K562 (cell line): ENCODE data around the gene GASK1A. TPM values are rescaled to one million over a fixed set of nuclear protein-coding genes. Genes with fewer than 3 reads are reported as not detected.

ENCODE experiments used
- ATAC-seq: fragments of 200-7000 bp; cut with Tn5 transposase; 3 replicates; pipeline ENCODE4 v1.9.1; 2020; ENCODE audit warnings: moderate library complexity
- BruUV-seq: library from RNA; stranded (reverse); fragments of 400-500 nt; replicated peaks from 2 replicates; lab custom pipeline; 2021; lab: Mats Ljungman, UMichigan
- CTCF ChIA-PET: fragments of 300-600 bp; formaldehyde crosslinking; extraction: SDS; loops from one replicate; lab custom pipeline; 2021; ENCODE audit warnings: low intra/inter-chr PET ratio; lab: Yijun Ruan, JAX
- POLR2A ChIA-PET: fragments of 300-600, 350-650 bp; sonication (Branson Sonifier 250); formaldehyde crosslinking; extraction: SDS; loops from one replicate; lab custom pipeline; 2021; ENCODE audit warnings: antibody characterized with exemption, inconsistent platforms; lab: Yijun Ruan, JAX
- DNase-seq, 4 experiments: peaks; one replicate each; pipeline versions ENCODE4 v3.0.0 to v3.0.0-alpha.2; 2011 to 2018; ENCODE audit warnings: low spot score in 3 of 4, mixed read lengths in 3 of 4; ENCODE audit errors: extremely low read depth in 1 of 4
- FAIRE-seq: peaks from 2 replicates; lab custom pipeline; 2011; peaks lifted over from hg19 to GRCh38; lab: Jason Lieb, UNC
- H2AFZ ChIP-seq: 2 replicates; pipeline ENCODE4 v1.6.0; 2011; ENCODE audit warnings: low read depth, low read length, control low read depth, inconsistent platforms
- H3K27ac ChIP-seq: fragments of 200-600 bp; 3 replicates; pipeline ENCODE4 v1.8.0; 2011; ENCODE audit warnings: low read depth, mild to moderate bottlenecking, control low read depth, inconsistent platforms, low read length, moderate library complexity, mixed read lengths; ENCODE audit errors: extremely low read depth
- H3K27me3 ChIP-seq, 2 experiments: fragments of 300-600 bp in 1 of 2; 2 replicates in 1 of 2; 3 replicates in 1 of 2; pipeline versions ENCODE4 v1.6.0 to v1.8.0; 2011; ENCODE audit warnings: inconsistent platforms in 2 of 2, low read length in 2 of 2, mild to moderate bottlenecking in 1 of 2, mixed read lengths in 1 of 2, moderate library complexity in 1 of 2; ENCODE audit not compliant: control insufficient read depth in 2 of 2, insufficient read depth in 2 of 2
- H3K36me3 ChIP-seq: fragments of 300-600 bp; 3 replicates; pipeline ENCODE4 v1.8.0; 2011; ENCODE audit warnings: mild to moderate bottlenecking, low read length, inconsistent platforms; ENCODE audit not compliant: control insufficient read depth, insufficient read depth
- H3K4me1 ChIP-seq, 2 experiments: fragments of 200-600 bp in 1 of 2; replicated peaks in 1 of 2; 2 replicates in 1 of 2; 3 replicates in 1 of 2; pipeline versions ENCODE4 v1.5.1 to v1.8.0; 2011; ENCODE audit warnings: inconsistent platforms in 2 of 2, low read length in 2 of 2, mild to moderate bottlenecking in 1 of 2, mixed read lengths in 1 of 2, moderate library complexity in 1 of 2; ENCODE audit not compliant: control insufficient read depth in 2 of 2, insufficient read depth in 2 of 2
- H3K4me2 ChIP-seq: 2 replicates; pipeline ENCODE4 v1.6.1; 2011; ENCODE audit warnings: low read length, control low read depth, inconsistent platforms, mixed read lengths; ENCODE audit not compliant: insufficient read depth
- H3K4me3 ChIP-seq: fragments of 200-600 bp; sonication (generic), shearing (Covaris generic); 2 replicates; pipeline ENCODE4 v1.5.1; 2016; ENCODE audit warnings: control low read depth, inconsistent platforms
- H3K79me2 ChIP-seq: fragments of 200-600 bp; 3 replicates; pipeline ENCODE4 v1.8.0; 2011; ENCODE audit warnings: low read length, inconsistent platforms; ENCODE audit not compliant: control insufficient read depth, insufficient read depth
- H3K9ac ChIP-seq, 2 experiments: 2 replicates each; pipeline versions ENCODE4 v1.6.0 to v1.6.1; 2011; ENCODE audit warnings: low read depth in 2 of 2, low read length in 2 of 2, control low read depth in 1 of 2, inconsistent platforms in 1 of 2, mild to moderate bottlenecking in 1 of 2, mixed read lengths in 1 of 2; ENCODE audit not compliant: insufficient read depth in 1 of 2
- H3K9me1 ChIP-seq: one replicate; pipeline ENCODE4 v1.6.0; 2011; ENCODE audit warnings: inconsistent platforms, mild to moderate bottlenecking, low read length, moderate library complexity; ENCODE audit not compliant: control insufficient read depth, insufficient read depth
- H3K9me3 ChIP-seq: replicated peaks from 2 replicates; pipeline ENCODE4 v1.5.1; 2011; ENCODE audit warnings: low read depth, low read length, inconsistent platforms; ENCODE audit not compliant: control insufficient read depth, insufficient read depth
- H4K20me1 ChIP-seq: replicated peaks from 2 replicates; pipeline ENCODE4 v1.6.1; 2011; ENCODE audit warnings: low read length, inconsistent platforms, mixed read lengths; ENCODE audit not compliant: control insufficient read depth, insufficient read depth
- E2F3 ChIP-seq: fragments of 250-450 bp; sonication (Bioruptor Pico); IDR thresholded peaks from 2 replicates; pipeline ENCODE4 v1.4.0; 2020; ENCODE audit warnings: mild to moderate bottlenecking
- FOS ChIP-seq: IDR thresholded peaks from 3 replicates; pipeline ENCODE4 v1.6.1; 2011; ENCODE audit not compliant: insufficient read length; ENCODE audit errors: extremely low read depth
- SAFB2 ChIP-seq: fragments of 200-400 bp; formaldehyde crosslinking; IDR thresholded peaks from 2 replicates; pipeline ENCODE4 v1.6.1; 2018; ENCODE audit warnings: borderline replicate concordance, low read length, low read depth, moderate library complexity; ENCODE audit not compliant: severe bottlenecking
- TCF7 ChIP-seq: sonication (generic); IDR thresholded peaks from 2 replicates; pipeline ENCODE4 v1.6.1; 2016; ENCODE audit warnings: antibody characterized with exemption, borderline replicate concordance
- YY1 ChIP-seq, 3 experiments: IDR thresholded peaks; 2 replicates each; pipeline ENCODE4 v1.6.1; 2011; ENCODE audit warnings: low read length in 2 of 3, mild to moderate bottlenecking in 2 of 3, moderate library complexity in 2 of 3, borderline replicate concordance in 1 of 3, control low read depth in 1 of 3, low read depth in 1 of 3; ENCODE audit not compliant: insufficient read depth in 3 of 3, insufficient replicate concordance in 2 of 3, control insufficient read depth in 1 of 3, insufficient read length in 1 of 3; ENCODE audit errors: extremely low read depth in 1 of 3
- ZNF695 ChIP-seq: fragments of 450-650 bp; formaldehyde crosslinking; IDR thresholded peaks from 2 replicates; pipeline ENCODE4 v1.4.0; 2020; ENCODE audit warnings: mild to moderate bottlenecking, moderate library complexity
- WGBS: fragments of 100-300 bp; shearing (Covaris generic); methylation state at CpG from one replicate; pipeline ENCODE4 v1.1.6; 2016; ENCODE audit warnings: low coverage, mixed read lengths; ENCODE audit not compliant: insufficient coverage; ENCODE audit errors: missing lambda C conversion rate; 5-methylcytosine and 5-hydroxymethylcytosine counted together
- in situ Hi-C: fragments of 300-500 bp; cut with MboI; formaldehyde crosslinking; loops from 4 replicates; pipeline ENCODE4 v1.15.0; 2018; ENCODE audit warnings: inconsistent platforms, mixed read lengths
- intact Hi-C: fragments of 100-400 bp; cut with micrococcal nuclease; formaldehyde crosslinking; loops from 2 replicates; pipeline ENCODE4 v1.14.2; 2022
- polyA plus RNA-seq, 8 experiments: library from polyadenylated mRNA; depleted of rRNA in 4 of 8; stranded (reverse) in 5 of 8; unstranded in 3 of 8; fragments of >200 nt; fragmentation: Nextera tagmentation in 2 of 8; fragmentation: Illumina TruSeq in 1 of 8; extraction: Ambion mirVana in 2 of 8; extraction: Trizol in 1 of 8; gene quantifications; 2 replicates each; pipeline versions ENCODE4 v1.2.1 to v1.2.3, GENCODE V29; 2011 to 2014; ENCODE audit warnings: inconsistent platforms in 1 of 8, missing spikeins in 1 of 8
- total RNA-seq, 7 experiments: library from RNA; depleted of rRNA in 6 of 7; stranded (reverse); fragments of >200 nt in 6 of 7; fragmentation: Illumina TruSeq in 2 of 7; extraction: Trizol in 2 of 7; gene quantifications; 2 replicates each; pipeline versions ENCODE4 v1.2.1 to v1.2.3, GENCODE V29; 2011 to 2021; ENCODE audit warnings: low replicate concordance in 1 of 7
- TF ChIP-seq, protein P1 (sequence below), 3 experiments: IDR thresholded peaks in 2 of 3; conservative IDR thresholded peaks in 1 of 3; 2 replicates each; pipeline ENCODE4 v1.5.1; 2011 to 2012; ENCODE audit warnings: low read length in 3 of 3, mild to moderate bottlenecking in 3 of 3, control low read depth in 2 of 3, improper control_type of control experiment in 1 of 3, inconsistent platforms in 1 of 3, low read depth in 1 of 3, mixed read lengths in 1 of 3, moderate library complexity in 1 of 3; ENCODE audit not compliant: insufficient read depth in 2 of 3
- TF ChIP-seq, protein P2 (sequence below): fragments of 450-650 bp; IDR thresholded peaks from 2 replicates; pipeline ENCODE4 v1.6.1; 2016; ENCODE audit warnings: low read depth

Gene GASK1A
- total and polyA plus RNA-seq, 9 of the 15 experiments (the other 6 are each of a cell fraction or from before 2014, with no cell fraction given) = 0.04 to 0.11 (median 0.05) TPM; not detected in 5

GRCh38 chr3:43087249-43087776 lies 108.2 kb downstream of the GASK1A start (continued):
- TF ChIP-seq, protein P1, sequence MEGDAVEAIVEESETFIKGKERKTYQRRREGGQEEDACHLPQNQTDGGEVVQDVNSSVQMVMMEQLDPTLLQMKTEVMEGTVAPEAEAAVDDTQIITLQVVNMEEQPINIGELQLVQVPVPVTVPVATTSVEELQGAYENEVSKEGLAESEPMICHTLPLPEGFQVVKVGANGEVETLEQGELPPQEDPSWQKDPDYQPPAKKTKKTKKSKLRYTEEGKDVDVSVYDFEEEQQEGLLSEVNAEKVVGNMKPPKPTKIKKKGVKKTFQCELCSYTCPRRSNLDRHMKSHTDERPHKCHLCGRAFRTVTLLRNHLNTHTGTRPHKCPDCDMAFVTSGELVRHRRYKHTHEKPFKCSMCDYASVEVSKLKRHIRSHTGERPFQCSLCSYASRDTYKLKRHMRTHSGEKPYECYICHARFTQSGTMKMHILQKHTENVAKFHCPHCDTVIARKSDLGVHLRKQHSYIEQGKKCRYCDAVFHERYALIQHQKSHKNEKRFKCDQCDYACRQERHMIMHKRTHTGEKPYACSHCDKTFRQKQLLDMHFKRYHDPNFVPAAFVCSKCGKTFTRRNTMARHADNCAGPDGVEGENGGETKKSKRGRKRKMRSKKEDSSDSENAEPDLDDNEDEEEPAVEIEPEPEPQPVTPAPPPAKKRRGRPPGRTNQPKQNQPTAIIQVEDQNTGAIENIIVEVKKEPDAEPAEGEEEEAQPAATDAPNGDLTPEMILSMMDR (IDR thresholded peaks at IDR 0.05 in 2 of 3, conservative IDR thresholded peaks at IDR 0.05 in 1 of 3; ENCODE audit: insufficient read depth in 2 of 3, low read depth in 1 of 3, low read length in 3 of 3) = peak; percentile 33 to 49 (median 42); a peak in 5 of 6 replicates
- TF ChIP-seq YY1 (IDR thresholded peaks at IDR 0.05; ENCODE audit: borderline replicate concordance in 1 of 3, control insufficient read depth in 1 of 3, extremely low read depth in 1 of 3, insufficient read depth in 3 of 3, insufficient read length in 1 of 3, insufficient replicate concordance in 2 of 3, low read depth in 1 of 3, low read length in 2 of 3) (no peak), SAFB2 (no peak), FOS (no peak)

GRCh38 chr3:43089081-43089480 lies 110.0 kb downstream of the GASK1A start:
- 33% methylated on average over 4 of the region's 4 CpGs for WGBS
- Histone ChIP-seq H3K79me2 (no peaks in the 10 kb centered on the region), H3K27me3 (peaks cover 0 to 5% of the 10 kb centered on the region in 2 experiments; a peak in 1 of 5 replicates), H3K9me3 (no peaks in the 10 kb centered on the region), H3K9ac (no peak overlapping the region), H3K36me3 (no peaks in the 10 kb centered on the region), H4K20me1 (peaks cover 8% of the 10 kb centered on the region), H3K27ac (no peak overlapping the region), H2AFZ (no peak overlapping the region), H3K4me1 (peaks cover 0 to 10% of the 10 kb centered on the region in 2 experiments; a peak in 3 of 5 replicates), H3K4me3 (no peak overlapping the region), H3K9me1 (no peaks in the 10 kb centered on the region), H3K4me2 (no peak overlapping the region)
- FAIRE-seq (no peak), DNase-seq (no peak), ATAC-seq (no peak)
- no TSS peak for BruUV-seq
- CTCF ChIA-PET = no interaction called here
- intact Hi-C loops (no loop called here), in situ Hi-C loops (no loop called here)
- POLR2A ChIA-PET = interaction anchor here (0.9 to 3.0 kb wide), 2 partner anchors 10 to 14 kb away, joined by 3 to 10 read pairs; no protein-coding TSS in a partner anchor
- TF ChIP-seq ZNF695 (CRISPR knock-in tag) (no peak), TCF7 (no peak), E2F3 (CRISPR knock-in tag) (no peak)
- TF ChIP-seq, protein P2, sequence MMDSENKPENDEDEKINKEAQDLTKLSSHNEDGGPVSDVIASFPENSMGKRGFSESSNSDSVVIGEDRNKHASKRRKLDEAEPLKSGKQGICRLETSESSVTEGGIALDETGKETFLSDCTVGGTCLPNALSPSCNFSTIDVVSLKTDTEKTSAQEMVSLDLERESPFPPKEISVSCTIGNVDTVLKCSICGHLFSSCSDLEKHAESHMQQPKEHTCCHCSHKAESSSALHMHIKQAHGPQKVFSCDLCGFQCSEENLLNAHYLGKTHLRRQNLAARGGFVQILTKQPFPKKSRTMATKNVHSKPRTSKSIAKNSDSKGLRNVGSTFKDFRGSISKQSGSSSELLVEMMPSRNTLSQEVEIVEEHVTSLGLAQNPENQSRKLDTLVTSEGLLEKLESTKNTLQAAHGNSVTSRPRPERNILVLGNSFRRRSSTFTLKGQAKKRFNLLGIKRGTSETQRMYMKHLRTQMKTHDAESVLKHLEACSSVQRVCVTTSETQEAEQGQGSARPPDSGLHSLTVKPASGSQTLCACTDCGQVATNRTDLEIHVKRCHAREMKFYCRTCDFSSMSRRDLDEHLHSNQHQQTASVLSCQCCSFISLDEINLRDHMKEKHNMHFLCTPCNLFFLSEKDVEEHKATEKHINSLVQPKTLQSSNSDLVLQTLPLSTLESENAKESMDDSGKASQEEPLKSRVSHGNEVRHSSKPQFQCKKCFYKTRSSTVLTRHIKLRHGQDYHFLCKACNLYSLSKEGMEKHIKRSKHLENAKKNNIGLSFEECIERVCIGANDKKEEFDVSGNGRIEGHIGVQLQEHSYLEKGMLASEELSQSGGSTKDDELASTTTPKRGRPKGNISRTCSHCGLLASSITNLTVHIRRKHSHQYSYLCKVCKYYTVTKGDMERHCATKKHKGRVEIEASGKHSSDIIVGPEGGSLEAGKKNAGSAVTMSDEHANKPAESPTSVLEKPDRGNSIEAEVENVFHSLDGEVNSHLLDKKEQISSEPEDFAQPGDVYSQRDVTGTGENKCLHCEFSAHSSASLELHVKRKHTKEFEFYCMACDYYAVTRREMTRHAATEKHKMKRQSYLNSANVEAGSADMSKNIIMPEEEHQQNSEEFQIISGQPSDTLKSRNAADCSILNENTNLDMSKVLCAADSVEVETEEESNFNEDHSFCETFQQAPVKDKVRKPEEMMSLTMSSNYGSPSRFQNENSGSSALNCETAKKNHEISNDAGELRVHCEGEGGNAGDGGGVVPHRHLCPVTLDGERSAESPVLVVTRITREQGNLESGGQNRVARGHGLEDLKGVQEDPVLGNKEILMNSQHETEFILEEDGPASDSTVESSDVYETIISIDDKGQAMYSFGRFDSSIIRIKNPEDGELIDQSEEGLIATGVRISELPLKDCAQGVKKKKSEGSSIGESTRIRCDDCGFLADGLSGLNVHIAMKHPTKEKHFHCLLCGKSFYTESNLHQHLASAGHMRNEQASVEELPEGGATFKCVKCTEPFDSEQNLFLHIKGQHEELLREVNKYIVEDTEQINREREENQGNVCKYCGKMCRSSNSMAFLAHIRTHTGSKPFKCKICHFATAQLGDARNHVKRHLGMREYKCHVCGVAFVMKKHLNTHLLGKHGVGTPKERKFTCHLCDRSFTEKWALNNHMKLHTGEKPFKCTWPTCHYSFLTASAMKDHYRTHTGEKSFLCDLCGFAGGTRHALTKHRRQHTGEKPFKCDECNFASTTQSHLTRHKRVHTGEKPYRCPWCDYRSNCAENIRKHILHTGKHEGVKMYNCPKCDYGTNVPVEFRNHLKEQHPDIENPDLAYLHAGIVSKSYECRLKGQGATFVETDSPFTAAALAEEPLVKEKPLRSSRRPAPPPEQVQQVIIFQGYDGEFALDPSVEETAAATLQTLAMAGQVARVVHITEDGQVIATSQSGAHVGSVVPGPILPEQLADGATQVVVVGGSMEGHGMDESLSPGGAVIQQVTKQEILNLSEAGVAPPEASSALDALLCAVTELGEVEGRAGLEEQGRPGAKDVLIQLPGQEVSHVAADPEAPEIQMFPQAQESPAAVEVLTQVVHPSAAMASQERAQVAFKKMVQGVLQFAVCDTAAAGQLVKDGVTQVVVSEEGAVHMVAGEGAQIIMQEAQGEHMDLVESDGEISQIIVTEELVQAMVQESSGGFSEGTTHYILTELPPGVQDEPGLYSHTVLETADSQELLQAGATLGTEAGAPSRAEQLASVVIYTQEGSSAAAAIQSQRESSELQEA = no peak
